ENCODE measurements around the gene LUC7L. TPM values are rescaled to one million over a fixed set of nuclear protein-coding genes. Genes with fewer than 3 reads are reported as not detected.
"Not testable (repeated sequence)": the region's sequence is repeated elsewhere in the genome, so short reads cannot be mapped to it uniquely, and the experiment has no call there.

The LUC7L gene
- total and polyA plus RNA-seq, 5 experiments from 2014 or later, result 4.5 to 194 (median 11.9) TPM

GRCh38 chr16:211631-212180, 17.5 kb downstream of the LUC7L start:
- POLR2A ChIA-PET, ATAC-seq, H3K4me3 Mint-ChIP-seq, H3K9me3 Mint-ChIP-seq, DNase-seq, H3K27me3 Mint-ChIP-seq: not testable (repeated sequence)
- H3K36me3 Mint-ChIP-seq, result peaks cover 0 to 95% (median 13%) of the 10 kb centered on the region in 3 donors
- peaks cover 7 to 25% (median 8%) of the 10 kb centered on the region in 4 donors for H3K4me1 Mint-ChIP-seq
- H3K27ac Mint-ChIP-seq, result peak overlapping the region in 3 of 10 donors; percentile 5 to 77 (median 47)

GRCh38 chr16:209359-209758, 19.9 kb downstream of the LUC7L start:
- ATAC-seq, H3K9me3 Mint-ChIP-seq, H3K27ac Mint-ChIP-seq, H3K4me3 Mint-ChIP-seq, H3K27me3 Mint-ChIP-seq, DNase-seq: not testable (repeated sequence)
- peaks cover 0 to 95% (median 18%) of the 10 kb centered on the region in 3 donors for H3K36me3 Mint-ChIP-seq
- POLR2A ChIA-PET, result interaction anchor here (0.7 kb wide), 1 partner anchor 13 kb away, joined by 3 read pairs; no protein-coding TSS in a partner anchor
- H3K4me1 Mint-ChIP-seq, result peaks cover 5 to 25% (median 7%) of the 10 kb centered on the region in 4 donors

GRCh38 chr16:204046-204445, 25.2 kb downstream of the LUC7L start:
- H3K27ac Mint-ChIP-seq, H3K4me1 Mint-ChIP-seq, DNase-seq, H3K27me3 Mint-ChIP-seq, H3K4me3 Mint-ChIP-seq, ATAC-seq, POLR2A ChIA-PET, H3K9me3 Mint-ChIP-seq: not testable (repeated sequence)
- peaks cover 0 to 96% (median 17%) of the 10 kb centered on the region in 3 donors for H3K36me3 Mint-ChIP-seq

- Mint-ChIP-seq H3K36me3 (peaks cover 0 to 96% (median 17%) of the 10 kb centered on the region in 3 donors), H3K9me3 (no peaks in the 10 kb centered on the region), H3K4me3 (no peak overlapping the region), H3K27ac (no peak overlapping the region), H3K27me3 (no peaks in the 10 kb centered on the region), H3K4me1 (peaks cover 0 to 4% (median 1%) of the 10 kb centered on the region in 4 donors)
- no peak for ATAC-seq
- POLR2A ChIA-PET, result no interaction called here
- DNase-seq, result no peak
These were observed 26.0 kb downstream of the LUC7L start for GRCh38 chr16:203246-203645.

GRCh38 chr16:200388-200787, 28.9 kb downstream of the LUC7L start:
- Mint-ChIP-seq H3K4me1 (peaks cover 0 to 2% (median 0%) of the 10 kb centered on the region in 4 donors), H3K27ac (no peak overlapping the region), H3K27me3 (no peaks in the 10 kb centered on the region), H3K4me3 (no peak overlapping the region), H3K9me3 (no peaks in the 10 kb centered on the region), H3K36me3 (peaks cover 0 to 91% (median 8%) of the 10 kb centered on the region in 3 donors)
- no peak for ATAC-seq
- POLR2A ChIA-PET, result interaction anchor here (0.7 to 0.9 kb wide), 2 partner anchors 9 to 854 kb away, joined by 3 read pairs; no protein-coding TSS in a partner anchor
- no peak for DNase-seq

GRCh38 chr16:194516-194915, 34.7 kb downstream of the LUC7L start:
- ATAC-seq (no peak), DNase-seq (no peak)
- POLR2A ChIA-PET, result interaction anchor here (2.1 kb wide), 1 partner anchor 13 kb away, joined by 5 read pairs; no protein-coding TSS in a partner anchor
- peaks cover 0 to 92% (median 15%) of the 10 kb centered on the region in 3 donors for H3K36me3 Mint-ChIP-seq
- no peak overlapping the region for H3K27ac Mint-ChIP-seq
- no peaks in the 10 kb centered on the region for H3K9me3 Mint-ChIP-seq
- H3K4me1 Mint-ChIP-seq, result peaks cover 0 to 6% (median under 1%) of the 10 kb centered on the region in 4 donors
- no peaks in the 10 kb centered on the region for H3K27me3 Mint-ChIP-seq
- no peak overlapping the region for H3K4me3 Mint-ChIP-seq

GRCh38 chr16:193441-193840, 35.8 kb downstream of the LUC7L start:
- peaks cover 0 to 92% (median 19%) of the 10 kb centered on the region in 3 donors for H3K36me3 Mint-ChIP-seq

GRCh38 chr16:192686-193085, 36.6 kb downstream of the LUC7L start:
- POLR2A ChIA-PET, result interaction anchor here (0.7 kb wide), 1 partner anchor 481 kb away, joined by 6 read pairs; no protein-coding TSS in a partner anchor
- no peak for ATAC-seq
- Mint-ChIP-seq H3K4me3 (no peak overlapping the region), H3K27ac (peak overlapping the region in 3 of 10 donors; percentile 55 to 87 (median 70)), H3K4me1 (peaks cover 0 to 12% (median 8%) of the 10 kb centered on the region in 4 donors), H3K27me3 (no peaks in the 10 kb centered on the region), H3K9me3 (no peaks in the 10 kb centered on the region), H3K36me3 (peaks cover 0 to 90% (median 17%) of the 10 kb centered on the region in 3 donors)
- DNase-seq, result no peak

More at GRCh38 chr16:193441-193840, 35.8 kb downstream of the LUC7L start:
- POLR2A ChIA-PET, result interaction anchor here (2.1 kb wide), 1 partner anchor 12 kb away, joined by 5 read pairs; no protein-coding TSS in a partner anchor
- DNase-seq (no peak), ATAC-seq (no peak)
- peaks cover 0 to 11% (median 8%) of the 10 kb centered on the region in 4 donors for H3K4me1 Mint-ChIP-seq
- no peaks in the 10 kb centered on the region for H3K9me3 Mint-ChIP-seq
- H3K27ac Mint-ChIP-seq, result peak overlapping the region in 1 of 10 donors; percentile 70
- no peaks in the 10 kb centered on the region for H3K27me3 Mint-ChIP-seq
- no peak overlapping the region for H3K4me3 Mint-ChIP-seq

GRCh38 chr16:191831-192230, 37.4 kb downstream of the LUC7L start:
- Mint-ChIP-seq H3K27me3 (no peaks in the 10 kb centered on the region), H3K4me3 (no peak overlapping the region), H3K4me1 (peaks cover 0 to 12% (median 8%) of the 10 kb centered on the region in 4 donors), H3K36me3 (peaks cover 0 to 87% (median 17%) of the 10 kb centered on the region in 3 donors), H3K9me3 (no peaks in the 10 kb centered on the region), H3K27ac (peak overlapping the region in 2 of 10 donors; percentile 38 to 70)
- ATAC-seq (no peak), DNase-seq (no peak)
- POLR2A ChIA-PET, result interaction anchor here (1.2 kb wide), 1 partner anchor 9 kb away, joined by 3 read pairs; no protein-coding TSS in a partner anchor

- Mint-ChIP-seq H3K27ac (peak overlapping the region in 4 of 10 donors; percentile 11 to 67 (median 35)), H3K36me3 (peaks cover 0 to 75% (median 14%) of the 10 kb centered on the region in 3 donors), H3K4me3 (peak overlapping the region in 1 of 10 donors; percentile 58), H3K27me3 (no peaks in the 10 kb centered on the region), H3K4me1 (peaks cover 0 to 10% (median 9%) of the 10 kb centered on the region in 4 donors), H3K9me3 (no peaks in the 10 kb centered on the region)
- ATAC-seq (no peak), DNase-seq (no peak)
- POLR2A ChIA-PET, result no interaction called here
These were observed 39.6 kb downstream of the LUC7L start for GRCh38 chr16:189604-190186.

- H3K36me3 Mint-ChIP-seq, result peaks cover 0 to 65% (median 12%) of the 10 kb centered on the region in 3 donors
- H3K27me3 Mint-ChIP-seq, result no peaks in the 10 kb centered on the region
- no peak overlapping the region for H3K4me3 Mint-ChIP-seq
- ATAC-seq (peak; percentile 84 to 94), DNase-seq (peak in 6 of 10 donors; percentile 11 to 68 (median 34))
- POLR2A ChIA-PET, result no interaction called here
- H3K4me1 Mint-ChIP-seq, result peaks cover 0 to 10% (median 9%) of the 10 kb centered on the region in 4 donors
- H3K27ac Mint-ChIP-seq, result peak overlapping the region in 5 of 10 donors; percentile 48 to 84 (median 79)
- no peaks in the 10 kb centered on the region for H3K9me3 Mint-ChIP-seq
These were observed 40.6 kb downstream of the LUC7L start for GRCh38 chr16:188674-189073.

GRCh38 chr16:187330-187729, 41.9 kb downstream of the LUC7L start:
- DNase-seq (no peak), ATAC-seq (no peak)
- no peak overlapping the region for H3K4me3 Mint-ChIP-seq
- H3K27ac Mint-ChIP-seq, result peak overlapping the region in 1 of 10 donors; percentile 56
- H3K4me1 Mint-ChIP-seq, result peaks cover 0 to 9% (median 9%) of the 10 kb centered on the region in 4 donors
- H3K27me3 Mint-ChIP-seq, result no peaks in the 10 kb centered on the region
- POLR2A ChIA-PET, result no interaction called here
- H3K36me3 Mint-ChIP-seq, result peaks cover 0 to 53% (median 8%) of the 10 kb centered on the region in 3 donors
- H3K9me3 Mint-ChIP-seq, result no peaks in the 10 kb centered on the region

GRCh38 chr16:185691-186090, 43.6 kb downstream of the LUC7L start:
- POLR2A ChIA-PET, result no interaction called here
- Mint-ChIP-seq H3K36me3 (peaks cover 0 to 36% (median 6%) of the 10 kb centered on the region in 3 donors), H3K27ac (peak overlapping the region in 2 of 10 donors; percentile 46 to 76), H3K27me3 (no peaks in the 10 kb centered on the region), H3K4me3 (no peak overlapping the region), H3K4me1 (peaks cover 0 to 9% (median 7%) of the 10 kb centered on the region in 4 donors), H3K9me3 (no peaks in the 10 kb centered on the region)
- ATAC-seq (no peak), DNase-seq (no peak)

All from naive thymus-derived CD8-positive, alpha-beta T cell (primary cell).